GM19438 (cell line): ENCODE data around the gene LIMA1.
"Not testable (repeated sequence)": the region's sequence is repeated elsewhere in the genome, so short reads cannot be mapped to it uniquely, and the experiment has no call there.

Experiments used
- ATAC-seq: cut with Tn5 transposase; IDR thresholded peaks from one replicate; pipeline ENCODE4 v1.9.1; 2021; ENCODE audit warnings: low read depth; ENCODE audit not compliant: unreplicated experiment

LIMA1 gene

DNA sequence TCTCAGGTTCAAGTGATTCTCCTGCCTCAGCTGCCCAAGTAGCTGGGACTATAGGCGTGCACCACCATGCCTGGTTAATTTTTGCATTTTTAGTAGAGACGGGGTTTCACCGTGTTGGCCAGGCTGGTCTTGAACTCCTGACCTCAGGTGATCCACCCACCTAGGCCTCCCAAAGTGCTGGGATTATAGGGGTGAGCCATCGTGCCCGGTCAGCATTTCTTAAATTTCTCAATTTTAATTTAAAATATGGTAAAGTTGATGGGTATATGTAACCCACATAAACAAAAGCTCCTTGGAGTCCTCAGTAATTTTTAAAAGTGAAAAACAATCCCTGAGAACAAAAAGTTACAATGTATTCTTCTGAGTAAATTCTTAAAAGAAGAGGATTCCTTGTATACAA, 128.4 kb downstream of the LIMA1 start:
- not testable (repeated sequence) for ATAC-seq

DNA sequence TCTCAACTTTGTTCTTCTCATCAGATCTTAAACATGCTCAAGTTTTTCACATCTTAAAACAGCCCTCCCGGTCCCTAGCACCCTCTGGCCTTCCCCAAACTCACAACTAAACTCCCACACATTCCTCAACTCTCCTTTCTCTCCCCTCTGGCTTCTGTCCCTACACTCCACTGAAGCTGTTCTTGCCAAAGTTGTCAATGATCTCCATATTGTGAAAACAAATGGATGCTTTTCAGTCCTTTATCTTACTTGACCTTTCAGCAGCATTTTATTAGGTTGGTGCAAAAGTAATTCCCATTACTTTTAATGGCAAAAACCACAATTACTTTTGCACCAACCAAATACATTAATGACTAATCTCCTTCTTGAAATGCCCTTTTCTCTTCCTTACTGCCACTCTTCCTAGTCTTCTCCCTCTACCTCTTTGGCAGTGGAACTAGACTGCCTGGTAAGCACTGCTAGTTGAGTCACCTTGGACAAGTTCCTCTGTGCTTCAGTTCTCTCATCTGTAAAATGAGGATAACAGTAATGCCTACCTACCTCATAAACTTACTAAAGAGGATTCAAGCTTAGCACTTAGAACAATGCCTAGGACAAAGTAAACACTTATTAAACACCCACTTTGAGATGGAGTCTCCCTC, 132.2 kb downstream of the LIMA1 start:
- ATAC-seq = no peak

DNA sequence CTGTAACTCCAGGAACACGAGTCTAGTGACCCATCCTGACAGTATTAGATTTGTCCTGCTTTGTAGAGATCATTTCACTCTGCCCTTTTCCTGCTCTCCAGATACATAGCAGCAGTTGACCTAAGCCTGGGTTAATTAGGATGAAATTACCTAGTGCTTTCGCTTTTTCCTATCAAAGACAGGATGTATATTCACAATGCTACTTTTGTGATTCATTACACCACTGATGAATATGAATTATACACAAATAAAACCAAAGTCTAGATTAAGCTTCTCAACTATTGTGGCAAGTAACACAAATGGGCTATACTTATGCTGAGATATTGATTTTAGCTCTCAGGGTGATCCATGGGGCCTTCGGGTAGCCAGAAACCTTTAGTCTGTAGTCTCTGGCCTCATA, 134.0 kb downstream of the LIMA1 start:
- no peak for ATAC-seq

DNA sequence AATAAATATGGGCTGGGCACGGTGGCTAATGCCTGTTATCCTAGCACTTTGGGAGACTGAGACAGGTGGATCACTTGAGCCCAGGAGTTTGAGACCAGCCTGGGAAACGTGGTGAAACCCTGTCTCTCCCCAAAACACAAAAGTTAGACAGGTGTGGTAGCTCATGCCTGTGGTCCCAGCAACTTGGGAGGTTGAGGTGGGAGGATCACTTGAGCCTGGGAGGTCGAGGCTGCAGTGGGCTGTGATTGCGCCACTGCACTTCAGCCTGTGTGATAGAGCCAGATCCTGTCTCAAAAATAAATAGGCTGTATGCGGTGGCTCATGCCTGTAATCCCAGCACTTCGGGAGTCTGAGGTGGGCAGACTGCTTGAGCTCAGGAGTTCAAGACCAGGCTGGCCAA, 135.3 kb downstream of the LIMA1 start:
- not testable (repeated sequence) for ATAC-seq

DNA sequence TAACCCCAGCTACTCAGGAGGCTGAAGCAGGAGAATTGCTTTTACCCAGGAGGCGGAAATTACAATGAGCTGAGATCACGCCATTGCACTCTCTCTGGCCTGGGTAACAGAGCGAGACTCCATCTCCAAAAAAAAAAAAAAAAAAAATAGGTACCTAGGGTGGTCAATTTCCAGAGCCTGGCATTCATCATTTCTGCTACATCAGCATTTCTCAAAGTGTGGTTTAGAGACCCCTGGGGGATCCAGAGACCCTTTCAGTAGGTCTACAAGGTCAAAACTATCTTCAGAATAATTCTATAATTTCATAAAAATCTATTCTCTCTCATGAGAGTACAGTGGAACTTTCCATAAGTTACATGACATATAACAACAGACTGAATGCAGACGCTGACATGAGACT, 136.0 kb downstream of the LIMA1 start:
- ATAC-seq = no peak

DNA sequence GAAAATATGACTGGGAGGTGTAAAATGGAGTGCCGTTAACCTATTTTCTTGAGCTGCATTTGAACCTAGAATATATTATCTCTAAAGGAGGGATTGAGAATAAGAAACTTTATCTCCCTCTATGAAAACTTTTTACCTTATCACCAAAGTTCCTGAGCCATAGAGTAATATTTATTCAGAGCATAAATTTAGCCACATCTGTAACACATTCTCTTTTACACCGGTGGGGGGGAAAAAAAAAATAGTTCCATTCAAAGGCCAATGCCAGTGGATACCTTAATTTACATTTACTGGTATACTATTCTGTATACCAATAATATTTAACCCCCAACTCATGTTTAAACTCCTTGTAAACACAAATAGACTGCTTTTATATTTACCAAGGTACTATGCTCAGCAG, 137.9 kb downstream of the LIMA1 start:
- ATAC-seq = no peak

DNA sequence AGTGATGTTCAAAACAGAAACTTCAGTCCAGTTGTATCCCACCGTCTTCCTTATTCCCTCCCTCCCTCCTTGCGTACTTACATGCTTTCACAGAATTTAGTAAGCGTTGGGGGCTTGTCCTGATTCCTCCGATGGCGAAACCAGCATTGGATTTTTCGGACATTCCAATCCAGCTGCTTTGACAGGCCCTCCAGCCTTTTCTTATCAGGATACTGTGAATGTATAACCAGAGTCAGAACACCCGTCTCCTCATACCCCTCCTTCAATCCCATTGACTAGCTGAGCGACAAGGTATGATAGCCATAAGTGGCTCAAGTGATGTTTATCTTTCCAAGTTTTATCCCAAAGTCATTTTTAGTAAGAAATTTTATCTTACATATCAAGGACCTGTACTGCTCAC, 140.3 kb downstream of the LIMA1 start:
- ATAC-seq = no peak

DNA sequence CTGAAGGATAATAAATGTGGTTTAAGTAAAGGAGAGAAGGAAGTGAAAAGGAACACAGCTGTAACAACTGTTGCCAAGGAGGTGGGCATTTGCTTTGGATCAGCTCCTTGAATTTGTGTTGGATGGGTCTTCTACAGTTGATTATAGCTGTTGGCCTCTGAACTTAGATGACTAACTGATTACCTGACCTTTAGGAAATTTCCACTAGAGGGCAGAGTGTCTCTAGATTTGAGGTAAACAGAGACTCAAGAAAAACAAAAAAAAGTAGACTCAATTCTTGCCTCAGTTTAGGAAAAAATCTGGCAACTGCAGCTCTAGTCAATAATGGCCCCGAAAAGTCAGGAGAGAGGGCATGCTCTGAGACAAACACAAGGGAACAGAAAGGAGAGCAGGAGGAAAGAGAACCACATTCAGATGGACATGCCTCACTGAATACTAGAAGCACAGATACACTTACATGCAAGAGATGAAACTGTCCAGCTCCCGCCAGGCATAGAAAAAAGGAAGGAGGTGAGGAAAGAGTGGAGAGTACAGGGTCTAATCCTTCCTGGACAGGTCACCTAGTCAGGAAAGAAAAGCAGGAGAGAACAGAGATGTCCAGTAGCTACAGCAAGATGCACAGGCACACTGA, 150.7 kb downstream of the LIMA1 start:
- ATAC-seq = no peak

DNA sequence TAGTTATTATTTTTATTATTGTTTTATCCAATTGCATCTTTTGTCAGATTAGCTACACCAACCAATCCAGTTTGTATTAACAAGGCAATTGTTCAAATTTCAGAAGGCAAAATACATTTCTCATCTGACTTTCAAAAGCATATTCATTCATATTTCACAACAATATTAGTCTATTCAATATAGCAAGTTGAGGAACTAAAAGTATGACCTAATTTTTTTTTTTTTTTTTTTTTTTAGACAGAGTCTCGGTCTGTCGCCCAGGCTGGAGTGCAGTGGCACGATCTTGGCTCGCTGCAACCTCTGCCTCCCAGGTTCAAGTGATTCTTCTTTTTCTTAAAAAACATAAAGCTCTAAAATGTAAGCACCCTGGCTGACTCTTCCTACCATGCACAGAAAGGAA, 154.0 kb downstream of the LIMA1 start:
- ATAC-seq = no peak

DNA sequence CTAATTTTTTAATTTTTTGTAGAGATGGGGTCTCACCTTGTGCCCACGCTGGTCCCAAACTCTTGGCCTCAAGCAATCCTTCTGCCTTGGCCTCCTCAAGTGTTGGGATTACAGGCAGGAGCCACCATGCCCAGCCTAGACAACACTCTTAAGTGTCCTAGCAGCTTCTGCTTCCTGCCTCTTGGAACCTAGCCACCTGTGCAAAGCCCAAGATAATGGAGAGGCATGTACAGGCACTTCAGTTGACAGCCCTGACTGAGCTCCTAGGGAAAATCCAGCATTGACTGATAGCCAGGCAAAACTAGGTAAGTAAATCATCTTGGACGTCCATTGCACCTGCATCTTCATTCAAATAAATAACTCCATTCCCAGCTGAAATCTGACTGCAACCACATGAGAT, 155.8 kb downstream of the LIMA1 start:
- ATAC-seq = no peak
